Kidney (tissue), 14 donors: Measurements from ENCODE around the gene CNBP. TPM values are rescaled to one million over a fixed set of nuclear protein-coding genes. Genes with fewer than 3 reads are reported as not detected.

ENCODE experiments used
- DNase-seq, 5 donors: peaks; one replicate each; pipeline ENCODE4 v3.0.0-alpha.2; 2013 to 2020
- FAIRE-seq: peaks from 2 replicates; lab custom pipeline; 2012; peaks lifted over from hg19 to GRCh38; lab: Jason Lieb, UNC
- H3K27ac ChIP-seq, 2 donors: one replicate each; pipeline ENCODE4 v1.7.0; 2013; ENCODE audit warnings: low read depth in 2 of 2, low read length in 2 of 2, inconsistent platforms in 1 of 2
- H3K27me3 ChIP-seq: one replicate; pipeline ENCODE4 v1.7.1; 2013; ENCODE audit warnings: low read length, inconsistent platforms; ENCODE audit not compliant: control insufficient read depth, insufficient read depth
- H3K36me3 ChIP-seq, 3 donors: one replicate each; pipeline versions ENCODE4 v1.7.0 to v1.7.1; 2013; ENCODE audit warnings: low read length in 3 of 3, control low read depth in 1 of 3, inconsistent platforms in 1 of 3; ENCODE audit not compliant: insufficient read depth in 3 of 3, control insufficient read depth in 2 of 3
- H3K4me1 ChIP-seq, 3 donors: one replicate each; pipeline versions ENCODE4 v1.7.0 to v1.7.1; 2013; ENCODE audit warnings: low read length in 3 of 3, inconsistent platforms in 1 of 3, low read depth in 1 of 3; ENCODE audit not compliant: control insufficient read depth in 2 of 3, insufficient read depth in 2 of 3
- H3K4me3 ChIP-seq, 3 donors: one replicate each; pipeline versions ENCODE4 v1.7.0 to v1.8.1; 2013; ENCODE audit warnings: low read length in 3 of 3, control low read depth in 1 of 3, inconsistent platforms in 1 of 3
- H3K9ac ChIP-seq, 3 donors: one replicate each; pipeline versions ENCODE4 v1.7.0 to v1.7.1; 2013; ENCODE audit warnings: low read length in 3 of 3, control low read depth in 1 of 3, inconsistent platforms in 1 of 3
- H3K9me3 ChIP-seq, 3 donors: one replicate each; pipeline versions ENCODE4 v1.7.0 to v1.7.1; 2013; ENCODE audit warnings: low read length in 3 of 3, control low read depth in 1 of 3, inconsistent platforms in 1 of 3; ENCODE audit not compliant: control insufficient read depth in 2 of 3, insufficient read depth in 1 of 3
- intact Hi-C: fragments of 100-400 bp; cut with DNase I; formaldehyde crosslinking; loops from one replicate; pipeline ENCODE4 v1.11.1; 2022
- polyA plus RNA-seq: library from polyadenylated mRNA; stranded (reverse); fragments of 350-450 nt; fragmentation: Illumina TruSeq; extraction: RNeasy Lipid Tissue Mini Kit (QIAGEN cat#74804); gene quantifications from one replicate; pipeline ENCODE4 v1.2.3, GENCODE V29; 2014; ENCODE audit warnings: low read depth, low replicate concordance; ENCODE audit not compliant: insufficient read depth
- total RNA-seq: library from RNA; stranded (reverse); fragmentation: NEBNext Ultra II Directional; extraction: Animal tissue kit (Norgen Biotek cat#: 25700); gene quantifications from one replicate; pipeline ENCODE4 v1.2.1, GENCODE V29; 2021
- TF ChIP-seq, protein P1 (sequence below): IDR thresholded peaks from 3 replicates; pipeline ENCODE4 v1.5.1; 2012; ENCODE audit warnings: mild to moderate bottlenecking, moderate library complexity, borderline replicate concordance; ENCODE audit not compliant: insufficient read depth; ENCODE audit errors: extremely low read depth
- donor health status: control.
- donor health status: control.
- donor health status: control.
- donor health status: control.
- donor health status: control.
- donor health status: DM: yes; HTN: yes; CAD: no.
- donor health status: Normal renal cell carcinoma (clear cell type).

Gene CNBP
- total and polyA plus RNA-seq, 2 donors from 2014 or later, result 267 to 309 TPM

- TF ChIP-seq, protein P1, sequence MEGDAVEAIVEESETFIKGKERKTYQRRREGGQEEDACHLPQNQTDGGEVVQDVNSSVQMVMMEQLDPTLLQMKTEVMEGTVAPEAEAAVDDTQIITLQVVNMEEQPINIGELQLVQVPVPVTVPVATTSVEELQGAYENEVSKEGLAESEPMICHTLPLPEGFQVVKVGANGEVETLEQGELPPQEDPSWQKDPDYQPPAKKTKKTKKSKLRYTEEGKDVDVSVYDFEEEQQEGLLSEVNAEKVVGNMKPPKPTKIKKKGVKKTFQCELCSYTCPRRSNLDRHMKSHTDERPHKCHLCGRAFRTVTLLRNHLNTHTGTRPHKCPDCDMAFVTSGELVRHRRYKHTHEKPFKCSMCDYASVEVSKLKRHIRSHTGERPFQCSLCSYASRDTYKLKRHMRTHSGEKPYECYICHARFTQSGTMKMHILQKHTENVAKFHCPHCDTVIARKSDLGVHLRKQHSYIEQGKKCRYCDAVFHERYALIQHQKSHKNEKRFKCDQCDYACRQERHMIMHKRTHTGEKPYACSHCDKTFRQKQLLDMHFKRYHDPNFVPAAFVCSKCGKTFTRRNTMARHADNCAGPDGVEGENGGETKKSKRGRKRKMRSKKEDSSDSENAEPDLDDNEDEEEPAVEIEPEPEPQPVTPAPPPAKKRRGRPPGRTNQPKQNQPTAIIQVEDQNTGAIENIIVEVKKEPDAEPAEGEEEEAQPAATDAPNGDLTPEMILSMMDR, result no peak
- Histone ChIP-seq H3K27me3 (no peaks in the 10 kb centered on the region), H3K36me3 (no peaks in the 10 kb centered on the region), H3K9me3 (no peaks in the 10 kb centered on the region), H3K4me1 (no peaks in the 10 kb centered on the region), H3K27ac (no peak overlapping the region), H3K4me3 (no peak overlapping the region), H3K9ac (no peak overlapping the region)
- intact Hi-C loops, result no loop called here
- DNase-seq (no peak), FAIRE-seq (no peak)
Observed at GRCh38 chr3:129205109-129205832, 21.6 kb upstream of the CNBP start.

- Histone ChIP-seq H3K9me3 (no peaks in the 10 kb centered on the region), H3K27ac (no peak overlapping the region), H3K36me3 (no peaks in the 10 kb centered on the region), H3K27me3 (no peaks in the 10 kb centered on the region), H3K9ac (no peak overlapping the region), H3K4me1 (no peaks in the 10 kb centered on the region), H3K4me3 (no peak overlapping the region)
- intact Hi-C loops, result no loop called here
- FAIRE-seq, result no peak
- no peak for DNase-seq
- TF ChIP-seq, protein P1, result no peak
Observed at GRCh38 chr3:129204473-129204872, 20.8 kb upstream of the CNBP start.

DNA sequence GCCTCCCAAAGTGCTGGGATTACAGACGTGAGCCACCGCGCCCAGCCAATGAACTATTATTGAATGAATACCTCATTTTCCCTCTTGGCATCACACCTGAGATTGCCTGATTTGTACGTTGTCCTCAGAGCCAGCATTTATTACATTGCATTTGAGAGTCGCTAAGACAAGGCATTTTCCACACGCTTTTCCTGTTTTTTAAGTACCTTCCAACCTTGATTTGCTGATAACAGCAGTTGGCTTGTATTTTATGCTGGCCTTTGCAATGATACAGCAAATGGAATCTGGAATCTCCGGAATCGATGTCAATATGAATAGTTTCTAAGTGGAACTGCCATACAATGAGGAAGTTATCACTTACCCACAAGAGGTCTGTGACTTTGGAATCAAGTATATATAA is 15.7 kb upstream of the CNBP start:
- DNase-seq (no peak), FAIRE-seq (no peak)
- TF ChIP-seq, protein P1, result no peak
- no peak overlapping the region for H3K27ac ChIP-seq
- no peaks in the 10 kb centered on the region for H3K36me3 ChIP-seq
- intact Hi-C loops, result no loop called here
- H3K4me3 ChIP-seq, result no peak overlapping the region
- H3K4me1 ChIP-seq, result no peaks in the 10 kb centered on the region
- H3K27me3 ChIP-seq, result no peaks in the 10 kb centered on the region
- no peaks in the 10 kb centered on the region for H3K9me3 ChIP-seq
- H3K9ac ChIP-seq, result no peak overlapping the region
